ENCODE results near the gene PKIB.

The PKIB gene

GRCh38 chr6:122620428-122620827 lies 10.2 kb downstream of the PKIB start:
- DNase-seq (ENCODE audit: low read depth): no peak
- H3K4me3 ChIP-seq (ENCODE audit: low read depth, low read length): no peak overlapping the region
- TF ChIP-seq CTCF (IDR thresholded peaks at IDR 0.05; ENCODE audit: low read depth, low read length, missing control alignments): no peak

GRCh38 chr6:122620902-122621301 lies 10.7 kb downstream of the PKIB start:
- DNase-seq (ENCODE audit: low read depth): no peak

GRCh38 chr6:122621638-122622037 lies 11.4 kb downstream of the PKIB start:
- no peak for DNase-seq (ENCODE audit: low read depth)
- no peak for TF ChIP-seq CTCF (IDR thresholded peaks at IDR 0.05; ENCODE audit: low read depth, low read length, missing control alignments)
- no peak overlapping the region for H3K4me3 ChIP-seq (ENCODE audit: low read depth, low read length)

More at GRCh38 chr6:122620902-122621301, 10.7 kb downstream of the PKIB start:
- no peak overlapping the region for H3K4me3 ChIP-seq (ENCODE audit: low read depth, low read length)
- TF ChIP-seq CTCF (IDR thresholded peaks at IDR 0.05; ENCODE audit: low read depth, low read length, missing control alignments): no peak

- H3K4me3 ChIP-seq (ENCODE audit: low read depth, low read length): no peak overlapping the region
- no peak for TF ChIP-seq CTCF (IDR thresholded peaks at IDR 0.05; ENCODE audit: low read depth, low read length, missing control alignments)
- no peak for DNase-seq (ENCODE audit: low read depth)
Measured at GRCh38 chr6:122622479-122622878, 12.3 kb downstream of the PKIB start.

GRCh38 chr6:122623279-122623678 lies 13.1 kb downstream of the PKIB start:
- DNase-seq (ENCODE audit: low read depth): no peak
- H3K4me3 ChIP-seq (ENCODE audit: low read depth, low read length): no peak overlapping the region
- TF ChIP-seq CTCF (IDR thresholded peaks at IDR 0.05; ENCODE audit: low read depth, low read length, missing control alignments): no peak

GRCh38 chr6:122624853-122625252 lies 14.6 kb downstream of the PKIB start:
- no peak for DNase-seq (ENCODE audit: low read depth)
- no peak for TF ChIP-seq CTCF (IDR thresholded peaks at IDR 0.05; ENCODE audit: low read depth, low read length, missing control alignments)
- H3K4me3 ChIP-seq (ENCODE audit: low read depth, low read length): no peak overlapping the region

GRCh38 chr6:122628714-122629113 lies 18.5 kb downstream of the PKIB start:
- no peak overlapping the region for H3K4me3 ChIP-seq (ENCODE audit: low read depth, low read length)
- TF ChIP-seq CTCF (IDR thresholded peaks at IDR 0.05; ENCODE audit: low read depth, low read length, missing control alignments): no peak
- no peak for DNase-seq (ENCODE audit: low read depth)

Data from GM12864 (cell line).